Measurements from ENCODE around the gene CLCA1. TPM values are rescaled to one million over a fixed set of nuclear protein-coding genes. Genes with fewer than 3 reads are reported as not detected.

Gene CLCA1
- polyA plus RNA-seq, 2 of the 4 experiments (the other 2 are of a cell fraction), result not detected

- Histone ChIP-seq H3K4me2 (peak overlapping the region; percentile 57), H3K9me3 (no peaks in the 10 kb centered on the region), H3K4me1 (peaks cover 12% of the 10 kb centered on the region), H3K27ac (peak overlapping the region; percentile 5 to 32; a peak in 3 of 6 replicates), H3K4me3 (no peak overlapping the region)
- 65% methylated on average over 7 of the region's 7 CpGs for WGBS (ENCODE audit: missing lambda C conversion rate)
- no peak for TF ChIP-seq SMC3 (IDR thresholded peaks at IDR 0.05)
- TF ChIP-seq ZNF302 (CRISPR knock-in tag; IDR thresholded peaks at IDR 0.05), result no peak
- TF ChIP-seq ZC3H11A (IDR thresholded peaks at IDR 0.05), result no peak
- no peak for TF ChIP-seq JUN (IDR thresholded peaks at IDR 0.05)
- no peak for TF ChIP-seq CBX8 (IDR thresholded peaks at IDR 0.05)
- no peak for TF ChIP-seq REST (IDR thresholded peaks at IDR 0.05)
- TF ChIP-seq GATA3 (IDR thresholded peaks at IDR 0.05; ENCODE audit: borderline replicate concordance), result no peak
- no peak for TF ChIP-seq HDAC2 (IDR thresholded peaks at IDR 0.05)
- no peak for TF ChIP-seq ELK1 (IDR thresholded peaks at IDR 0.05; ENCODE audit: low read depth, low read length)
- no peak for TF ChIP-seq FOSB (CRISPR knock-in tag; IDR thresholded peaks at IDR 0.05)
- TF ChIP-seq RFX5 (IDR thresholded peaks at IDR 0.05), result no peak
- no peak for TF ChIP-seq KDM5A (IDR thresholded peaks at IDR 0.05)
- TF ChIP-seq PBX3 (IDR thresholded peaks at IDR 0.05), result no peak
- no peak for TF ChIP-seq RCOR1 (IDR thresholded peaks at IDR 0.05; ENCODE audit: low read depth, low read length)
- TF ChIP-seq HOXA7 (CRISPR knock-in tag; IDR thresholded peaks at IDR 0.05), result no peak
- no peak for TF ChIP-seq HMGXB4 (CRISPR knock-in tag; IDR thresholded peaks at IDR 0.05; ENCODE audit: borderline replicate concordance)
- no peak for ATAC-seq
- DNase-seq (ENCODE audit: low read depth in 1 of 2, low spot score in 1 of 2), result no peak
- CTCF ChIA-PET, result no interaction called here
- no peak for FAIRE-seq
- POLR2A ChIA-PET, result interaction anchor here (1.7 kb wide), 1 partner anchor 33 kb away, joined by 3 read pairs; the partner anchor contains the start of gene ODF2L
Observed at GRCh38 chr1:86429122-86429725, 39.5 kb upstream of the CLCA1 start.

GRCh38 chr1:86429835-86430234 lies 38.9 kb upstream of the CLCA1 start:
- Histone ChIP-seq H3K27ac (peak overlapping the region; percentile 17 to 64; a peak in 4 of 6 replicates), H3K4me1 (peaks cover 12% of the 10 kb centered on the region), H3K4me2 (peak overlapping the region; percentile 57), H3K4me3 (no peak overlapping the region), H3K9me3 (no peaks in the 10 kb centered on the region)
- TF ChIP-seq RNF2 (IDR thresholded peaks at IDR 0.05; ENCODE audit: borderline replicate concordance, low read depth), result no peak
- TF ChIP-seq MAFK (IDR thresholded peaks at IDR 0.05; ENCODE audit: partially characterized antibody), result peak; percentile 83
- TF ChIP-seq CEBPB (IDR thresholded peaks at IDR 0.05), result peak; percentile 46 to 50; a peak in 2 of 4 replicates
- ATAC-seq (peak; percentile 68 to 70; a peak in 5 of 6 replicates), FAIRE-seq (no peak), DNase-seq (ENCODE audit: low read depth in 1 of 2, low spot score in 1 of 2) (peak in 1 of 2 experiments; percentile 46)
- ChIA-PET POLR2A (interaction anchor here (1.7 kb wide), 1 partner anchor 33 kb away, joined by 3 read pairs; the partner anchor contains the start of gene ODF2L), CTCF (interaction anchor here (1.1 kb wide), 1 partner anchor 70 kb away, joined by 3 read pairs; no protein-coding TSS in a partner anchor)
- WGBS (ENCODE audit: missing lambda C conversion rate), result 0% methylated on average over 3 of the region's 3 CpGs

All from A549 (cell line).